Thyroid gland (tissue), 4 donors: ENCODE data around the gene PRRT4. TPM values are rescaled to one million over a fixed set of nuclear protein-coding genes. Genes with fewer than 3 reads are reported as not detected.

ENCODE experiments used
- DNase-seq, 2 donors: peaks; one replicate each; pipeline ENCODE4 v3.0.0-alpha.2; 2019
- H3K27ac ChIP-seq, 3 donors: fragments of 200-600 bp; sonication (generic); 1 replicate in 2 of 3; 2 replicates in 1 of 3; pipeline ENCODE4 v1.5.1; 2016 to 2019; ENCODE audit warnings: mild to moderate bottlenecking in 1 of 3, moderate library complexity in 1 of 3
- H3K27me3 ChIP-seq: fragments of 200-600 bp; sonication (generic); one replicate; pipeline ENCODE4 v1.5.1; 2019
- H3K36me3 ChIP-seq, 2 donors: fragments of 200-600 bp; sonication (generic); one replicate each; pipeline ENCODE4 v1.5.1; 2016 to 2019
- H3K4me1 ChIP-seq, 2 donors: fragments of 200-600 bp; sonication (generic); one replicate each; pipeline ENCODE4 v1.5.1; 2017 to 2019
- H3K4me3 ChIP-seq, 3 donors: fragments of 200-600 bp; sonication (generic); replicated peaks in 1 of 3; 1 replicate in 2 of 3; 2 replicates in 1 of 3; pipeline ENCODE4 v1.5.1; 2016; ENCODE audit warnings: mild to moderate bottlenecking in 1 of 3
- H3K9me3 ChIP-seq: fragments of 200-600 bp; sonication (generic); one replicate; pipeline ENCODE4 v1.5.1; 2017
- POLR2A ChIP-seq, 2 donors: fragments of 450-650 bp; IDR thresholded peaks; one replicate each; pipeline ENCODE4 v1.6.1; 2017; ENCODE audit warnings: antibody characterized with exemption in 2 of 2, mild to moderate bottlenecking in 2 of 2, moderate library complexity in 1 of 2
- WGBS, 2 donors: methylation state at CpG; one replicate each; pipeline ENCODE4 v1.1.5; 2017; 5-methylcytosine and 5-hydroxymethylcytosine counted together
- intact Hi-C: fragments of 100-400 bp; cut with DNase I; formaldehyde crosslinking; loops from one replicate; pipeline ENCODE4 v1.15.1; 2023
- total RNA-seq, 4 donors: library from RNA; depleted of rRNA; stranded (reverse); fragments of >200 nt; gene quantifications; one replicate each; pipeline ENCODE4 v1.2.3, GENCODE V29; 2016
- TF ChIP-seq, protein P1 (sequence below), 6 experiments: fragments of 200-600 bp in 3 of 6; fragments of 450-650 bp in 3 of 6; sonication (generic) in 3 of 6; IDR thresholded peaks; one replicate each; pipeline ENCODE4 v1.5.1; 2016 to 2019; ENCODE audit warnings: antibody characterized with exemption in 6 of 6, mild to moderate bottlenecking in 2 of 6, inconsistent platforms in 1 of 6, moderate library complexity in 1 of 6

The PRRT4 gene
- total RNA-seq, 4 donors from 2014 or later, result 0.78 to 1.1 TPM; not detected in 2

DNA sequence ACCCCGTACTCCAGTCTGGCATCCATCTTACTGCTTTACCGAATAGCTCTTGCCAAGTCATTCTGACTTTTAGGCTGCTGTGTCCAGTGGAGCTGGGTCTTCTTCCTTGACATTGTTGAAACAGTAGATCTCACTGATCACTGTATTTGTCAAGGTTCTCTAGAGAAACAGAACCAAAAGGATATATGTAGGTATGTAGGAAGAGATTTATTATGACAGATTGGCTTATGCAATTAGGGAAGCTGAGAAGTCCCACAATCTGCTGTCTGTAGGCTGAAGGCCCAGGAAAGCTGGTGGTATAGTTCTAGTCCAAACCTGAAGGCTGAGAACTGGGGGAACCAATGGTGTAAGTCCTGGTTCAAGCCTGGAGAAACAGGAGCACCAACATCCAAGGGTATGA is 12.1 kb upstream of the PRRT4 start:
- DNase-seq, result no peak
- no peaks in the 10 kb centered on the region for H3K27me3 ChIP-seq
- H3K4me1 ChIP-seq, result no peaks in the 10 kb centered on the region
- TF ChIP-seq, protein P1, sequence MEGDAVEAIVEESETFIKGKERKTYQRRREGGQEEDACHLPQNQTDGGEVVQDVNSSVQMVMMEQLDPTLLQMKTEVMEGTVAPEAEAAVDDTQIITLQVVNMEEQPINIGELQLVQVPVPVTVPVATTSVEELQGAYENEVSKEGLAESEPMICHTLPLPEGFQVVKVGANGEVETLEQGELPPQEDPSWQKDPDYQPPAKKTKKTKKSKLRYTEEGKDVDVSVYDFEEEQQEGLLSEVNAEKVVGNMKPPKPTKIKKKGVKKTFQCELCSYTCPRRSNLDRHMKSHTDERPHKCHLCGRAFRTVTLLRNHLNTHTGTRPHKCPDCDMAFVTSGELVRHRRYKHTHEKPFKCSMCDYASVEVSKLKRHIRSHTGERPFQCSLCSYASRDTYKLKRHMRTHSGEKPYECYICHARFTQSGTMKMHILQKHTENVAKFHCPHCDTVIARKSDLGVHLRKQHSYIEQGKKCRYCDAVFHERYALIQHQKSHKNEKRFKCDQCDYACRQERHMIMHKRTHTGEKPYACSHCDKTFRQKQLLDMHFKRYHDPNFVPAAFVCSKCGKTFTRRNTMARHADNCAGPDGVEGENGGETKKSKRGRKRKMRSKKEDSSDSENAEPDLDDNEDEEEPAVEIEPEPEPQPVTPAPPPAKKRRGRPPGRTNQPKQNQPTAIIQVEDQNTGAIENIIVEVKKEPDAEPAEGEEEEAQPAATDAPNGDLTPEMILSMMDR (IDR thresholded peaks at IDR 0.05), result no peak
- TF ChIP-seq POLR2A (IDR thresholded peaks at IDR 0.05), result no peak
- no peaks in the 10 kb centered on the region for H3K36me3 ChIP-seq
- H3K4me3 ChIP-seq, result no peak overlapping the region
- intact Hi-C loops, result no loop called here
- no peak overlapping the region for H3K27ac ChIP-seq
- no peaks in the 10 kb centered on the region for H3K9me3 ChIP-seq
- 74 to 82% methylated on average over 2 of the region's 2 CpGs for WGBS, 2 donors

DNA sequence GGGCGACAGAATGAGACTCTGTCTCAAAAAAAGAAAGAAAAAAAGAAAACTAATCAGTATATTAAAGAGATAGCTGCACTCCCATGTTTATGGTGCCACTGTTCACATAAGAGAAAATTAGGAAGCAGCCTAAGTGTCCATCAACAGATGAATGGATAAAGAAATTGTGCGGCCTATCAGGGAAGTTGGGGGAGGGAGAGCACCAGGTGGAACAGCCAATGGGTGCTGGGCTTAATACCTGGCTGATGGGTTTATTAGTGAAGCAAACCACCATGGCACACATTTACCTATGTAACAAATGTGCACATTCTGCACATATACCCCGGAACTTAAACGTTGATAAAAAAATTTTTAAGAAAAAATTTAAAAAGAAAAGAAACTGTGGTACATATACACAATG is 9.0 kb upstream of the PRRT4 start:
- intact Hi-C loops, result no loop called here
- 86 to 93% methylated on average over 4 of the region's 4 CpGs for WGBS, 2 donors
- H3K4me3 ChIP-seq, result no peak overlapping the region
- no peak overlapping the region for H3K27ac ChIP-seq
- no peak for DNase-seq
- no peaks in the 10 kb centered on the region for H3K9me3 ChIP-seq
- no peak for TF ChIP-seq POLR2A (IDR thresholded peaks at IDR 0.05)
- TF ChIP-seq, protein P1 (IDR thresholded peaks at IDR 0.05), result no peak
- no peaks in the 10 kb centered on the region for H3K27me3 ChIP-seq
- H3K36me3 ChIP-seq, result no peaks in the 10 kb centered on the region
- H3K4me1 ChIP-seq, result no peaks in the 10 kb centered on the region

DNA sequence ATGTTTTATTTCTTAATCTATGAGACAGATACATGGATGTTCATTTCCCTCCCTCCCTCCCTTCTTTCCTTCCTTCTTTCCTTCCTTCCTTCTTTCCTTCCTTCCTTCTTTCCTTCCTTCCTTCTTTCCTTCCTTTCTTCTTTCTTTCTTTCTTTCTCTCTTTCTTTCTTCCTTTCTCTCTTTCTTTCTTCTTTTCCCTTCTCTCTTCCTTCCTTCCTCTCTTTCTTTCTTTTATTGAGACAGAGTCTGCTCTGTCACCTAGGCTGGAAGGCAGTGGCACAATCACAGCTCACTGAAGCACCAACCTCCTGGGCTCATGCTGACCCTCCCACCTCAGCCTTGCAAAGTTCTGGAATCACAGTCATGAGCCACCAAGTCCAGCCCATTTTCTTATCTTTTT is 5.5 kb upstream of the PRRT4 start:
- TF ChIP-seq, protein P1 (IDR thresholded peaks at IDR 0.05), result no peak
- TF ChIP-seq POLR2A (IDR thresholded peaks at IDR 0.05), result no peak
- no peaks in the 10 kb centered on the region for H3K27me3 ChIP-seq
- no peak overlapping the region for H3K27ac ChIP-seq
- H3K36me3 ChIP-seq, result no peaks in the 10 kb centered on the region
- H3K4me3 ChIP-seq, result no peak overlapping the region
- peaks cover 0 to 3% of the 10 kb centered on the region in 2 donors for H3K4me1 ChIP-seq
- no peak for DNase-seq
- H3K9me3 ChIP-seq, result no peaks in the 10 kb centered on the region
- intact Hi-C loops, result no loop called here

DNA sequence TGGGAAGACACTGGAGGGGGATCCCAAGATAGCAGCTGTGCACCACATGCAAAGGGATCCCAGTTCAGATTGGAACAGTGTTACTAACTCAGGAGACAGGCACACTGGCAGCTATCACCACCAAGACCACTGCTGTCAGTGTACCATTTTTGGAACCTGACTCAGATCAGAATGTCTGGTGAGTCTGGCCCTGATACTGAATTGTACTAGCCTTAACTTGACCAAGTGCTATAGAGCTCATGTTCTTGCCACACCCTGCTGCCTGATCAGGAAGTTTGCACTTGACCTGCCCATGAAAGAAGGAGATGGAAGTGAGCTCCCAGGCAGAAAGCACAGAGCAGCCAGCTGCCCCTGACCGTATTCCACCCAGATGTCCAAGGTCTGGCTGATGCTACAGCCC is 4.8 kb upstream of the PRRT4 start:
- Histone ChIP-seq H3K4me1 (peaks cover 0 to 5% of the 10 kb centered on the region in 2 donors), H3K27me3 (no peaks in the 10 kb centered on the region), H3K4me3 (no peak overlapping the region), H3K27ac (no peak overlapping the region), H3K36me3 (no peaks in the 10 kb centered on the region), H3K9me3 (no peaks in the 10 kb centered on the region)
- no peak for DNase-seq
- intact Hi-C loops, result no loop called here
- WGBS, 2 donors, result 53 to 55% methylated on average over 1 of the region's 1 CpG
- TF ChIP-seq, protein P1 (IDR thresholded peaks at IDR 0.05), result no peak
- no peak for TF ChIP-seq POLR2A (IDR thresholded peaks at IDR 0.05)

DNA sequence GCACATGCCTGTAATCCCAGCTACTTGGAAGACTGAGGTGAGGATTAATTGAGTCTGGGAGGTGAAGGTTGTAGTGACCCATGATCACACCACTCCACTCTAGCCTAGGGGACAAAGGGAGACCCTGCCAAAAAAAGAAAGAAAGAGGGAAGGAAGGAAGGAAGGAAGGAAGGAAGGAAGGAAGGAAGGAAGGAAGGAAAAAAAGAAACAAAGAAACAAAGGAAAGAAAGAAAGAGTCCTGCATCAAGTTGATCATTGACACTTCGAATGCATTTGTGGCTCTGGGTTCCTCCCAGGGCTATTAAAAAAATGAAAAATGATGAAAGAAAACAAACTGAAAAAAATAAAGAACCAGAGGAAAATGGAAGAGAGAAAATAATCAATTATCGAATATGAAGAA is 3.9 kb upstream of the PRRT4 start:
- intact Hi-C loops, result no loop called here
- H3K4me1 ChIP-seq, result peaks cover 8% of the 10 kb centered on the region in 2 donors
- DNase-seq, result no peak
- H3K27me3 ChIP-seq, result no peaks in the 10 kb centered on the region
- H3K4me3 ChIP-seq, result no peak overlapping the region
- no peaks in the 10 kb centered on the region for H3K9me3 ChIP-seq
- no peaks in the 10 kb centered on the region for H3K36me3 ChIP-seq
- 85 to 88% methylated on average over 2 of the region's 2 CpGs for WGBS, 2 donors
- H3K27ac ChIP-seq, result no peak overlapping the region
- TF ChIP-seq, protein P1 (IDR thresholded peaks at IDR 0.05), result no peak
- TF ChIP-seq POLR2A (IDR thresholded peaks at IDR 0.05), result no peak
